Activated T-helper 1 cell treated with anti-CD3 and anti-CD28 coated beads, Interleukin-2, amount 50 U/mL, for 16 hours (primary cell): ENCODE data around the gene OSTM1.

Source experiments
- DNase-seq, 2 donors: peaks; one replicate each; pipeline ENCODE4 v3.0.0-alpha.2; 2020; ENCODE audit warnings: low read depth in 1 of 2, low spot score in 1 of 2

The OSTM1 gene, protein sequence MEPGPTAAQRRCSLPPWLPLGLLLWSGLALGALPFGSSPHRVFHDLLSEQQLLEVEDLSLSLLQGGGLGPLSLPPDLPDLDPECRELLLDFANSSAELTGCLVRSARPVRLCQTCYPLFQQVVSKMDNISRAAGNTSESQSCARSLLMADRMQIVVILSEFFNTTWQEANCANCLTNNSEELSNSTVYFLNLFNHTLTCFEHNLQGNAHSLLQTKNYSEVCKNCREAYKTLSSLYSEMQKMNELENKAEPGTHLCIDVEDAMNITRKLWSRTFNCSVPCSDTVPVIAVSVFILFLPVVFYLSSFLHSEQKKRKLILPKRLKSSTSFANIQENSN

DNA sequence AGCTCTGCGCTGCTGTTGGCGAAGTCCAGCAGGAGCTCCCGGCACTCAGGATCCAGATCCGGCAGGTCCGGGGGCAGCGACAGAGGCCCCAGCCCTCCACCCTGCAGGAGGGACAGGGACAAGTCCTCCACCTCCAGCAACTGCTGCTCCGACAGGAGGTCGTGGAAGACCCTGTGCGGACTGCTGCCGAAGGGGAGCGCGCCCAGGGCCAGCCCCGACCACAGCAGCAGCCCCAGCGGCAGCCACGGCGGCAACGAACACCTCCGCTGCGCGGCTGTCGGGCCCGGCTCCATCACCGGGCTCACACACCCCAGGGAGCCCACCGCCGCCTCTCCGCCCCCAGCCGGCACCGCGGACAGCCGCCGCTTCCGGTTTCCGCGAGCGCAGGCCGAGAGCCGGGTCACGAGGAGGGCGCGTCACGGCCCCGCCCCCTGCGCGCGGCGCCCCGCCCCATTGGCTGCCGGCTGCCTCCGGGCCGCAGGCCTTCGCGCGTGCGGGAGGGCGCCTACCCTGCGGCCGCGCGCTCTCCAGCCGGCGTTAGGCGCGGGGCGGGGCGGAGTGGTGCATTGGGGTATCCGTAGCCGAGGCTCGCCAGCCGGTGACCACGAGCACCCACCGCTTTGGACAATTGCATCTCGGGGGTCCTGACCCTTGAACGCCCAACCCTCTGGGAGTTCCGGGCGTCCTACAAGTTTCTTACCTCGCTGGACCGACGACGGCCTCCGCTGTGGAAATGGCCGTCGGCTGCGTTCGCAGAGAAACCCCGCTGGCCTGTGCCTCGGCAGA, at the start of gene OSTM1:
Gene OSTM1, minus strand, starts transcription at position 383 of the 786 bp plus-strand sequence. Its CDS starts 90 bp downstream, at position 293.
- DNase-seq = peak; percentile 87 to 94

DNA sequence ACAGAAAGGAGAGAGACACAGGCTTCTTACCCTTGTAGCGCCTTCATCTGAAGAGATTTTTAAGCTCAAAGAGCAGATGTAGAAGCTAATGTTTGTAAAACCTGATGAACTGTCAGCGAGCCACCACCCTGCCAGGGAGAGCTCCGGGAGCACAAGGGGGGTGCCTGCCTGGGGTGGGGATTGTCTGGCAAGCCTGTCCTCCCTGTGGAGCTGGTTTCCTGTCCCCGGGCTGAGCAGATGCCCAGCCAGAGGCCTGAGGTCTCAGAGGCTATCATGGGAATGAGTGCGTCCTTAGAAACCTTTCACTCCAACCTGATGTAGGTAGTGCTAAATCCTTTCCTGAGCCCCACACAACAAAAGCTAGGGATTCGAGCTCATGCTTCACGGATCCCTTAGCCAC, 49.4 kb upstream of the OSTM1 start:
- DNase-seq = no peak

DNA sequence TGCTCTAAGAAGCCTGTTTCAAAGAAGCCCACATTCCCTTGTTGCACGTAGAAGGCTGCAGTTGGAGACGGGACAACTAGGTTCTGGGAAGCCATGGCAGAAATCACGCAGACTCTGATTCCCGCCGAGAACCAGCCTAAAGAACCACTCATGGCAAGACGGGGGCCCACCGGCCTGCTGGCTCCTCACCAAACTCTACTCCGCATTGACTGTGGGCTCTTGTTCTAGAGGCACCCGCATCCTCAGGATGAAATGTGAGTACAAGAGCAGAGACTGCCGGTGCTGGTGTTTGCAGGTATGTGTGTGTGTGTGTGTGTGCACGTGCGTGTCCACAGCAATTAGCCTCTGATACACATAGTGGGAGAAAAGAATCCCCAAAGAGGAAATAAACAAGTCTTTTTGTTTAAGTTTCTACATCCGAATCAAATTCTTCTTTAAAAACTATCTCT, 49.0 kb upstream of the OSTM1 start:
- DNase-seq = no peak

DNA sequence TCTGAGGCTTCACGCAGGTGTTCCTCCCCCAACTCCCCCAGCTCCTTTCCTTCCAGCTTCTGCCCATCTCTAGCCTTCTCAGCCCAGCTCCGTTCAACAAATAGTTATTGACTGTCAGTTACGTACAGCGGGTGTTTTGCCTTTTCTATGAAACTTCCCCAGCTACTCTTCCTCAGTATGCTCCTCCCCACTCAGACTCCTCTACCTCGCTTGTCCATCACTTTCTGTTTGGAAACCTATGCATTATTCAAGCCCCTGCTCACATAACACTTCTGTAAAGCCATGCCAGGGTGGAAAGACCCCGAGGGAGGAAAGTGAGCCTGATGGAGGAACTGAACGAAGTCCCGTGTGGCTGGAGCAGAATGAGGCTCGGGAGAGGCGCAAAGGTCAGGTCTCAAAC, 47.1 kb upstream of the OSTM1 start:
- DNase-seq = no peak

DNA sequence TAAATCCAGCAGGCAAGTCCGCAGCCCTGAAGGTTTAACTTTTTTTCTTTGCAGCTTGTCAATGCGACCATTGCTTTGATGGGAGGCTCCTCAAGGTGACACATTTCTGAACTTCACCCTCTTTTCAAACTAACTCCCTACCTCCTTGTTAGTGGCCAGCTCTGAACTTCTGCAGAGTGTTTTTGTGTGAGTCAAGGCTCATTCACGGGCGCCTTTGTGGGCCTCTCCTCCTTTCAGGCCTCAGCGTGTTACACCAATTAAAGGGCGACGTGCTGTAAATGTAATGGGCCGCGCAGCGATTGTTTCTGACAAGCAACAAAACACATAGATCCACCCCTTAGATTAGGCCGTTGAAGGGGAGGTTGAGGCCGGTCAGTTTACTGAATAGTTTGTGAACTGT, 45.8 kb upstream of the OSTM1 start:
- DNase-seq = no peak

DNA sequence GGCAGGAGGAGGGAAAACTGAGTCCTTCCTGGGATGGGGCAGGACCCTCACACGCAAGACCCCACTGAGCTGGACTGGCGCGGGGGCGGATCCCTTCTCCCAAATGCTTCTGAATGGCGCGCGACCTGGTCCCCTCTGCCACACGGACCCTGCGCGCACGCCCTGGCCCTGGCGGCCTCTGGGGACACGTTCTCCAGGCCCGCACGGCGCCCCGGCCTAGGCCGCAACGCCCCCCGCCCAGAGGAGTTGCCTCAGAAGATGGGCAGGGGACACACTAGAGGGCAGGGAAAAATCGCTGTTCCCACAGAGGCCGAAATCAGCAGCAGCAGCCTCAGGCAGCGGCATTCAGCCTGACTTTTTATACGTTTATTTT, 45.2 kb upstream of the OSTM1 start:
- DNase-seq = no peak

DNA sequence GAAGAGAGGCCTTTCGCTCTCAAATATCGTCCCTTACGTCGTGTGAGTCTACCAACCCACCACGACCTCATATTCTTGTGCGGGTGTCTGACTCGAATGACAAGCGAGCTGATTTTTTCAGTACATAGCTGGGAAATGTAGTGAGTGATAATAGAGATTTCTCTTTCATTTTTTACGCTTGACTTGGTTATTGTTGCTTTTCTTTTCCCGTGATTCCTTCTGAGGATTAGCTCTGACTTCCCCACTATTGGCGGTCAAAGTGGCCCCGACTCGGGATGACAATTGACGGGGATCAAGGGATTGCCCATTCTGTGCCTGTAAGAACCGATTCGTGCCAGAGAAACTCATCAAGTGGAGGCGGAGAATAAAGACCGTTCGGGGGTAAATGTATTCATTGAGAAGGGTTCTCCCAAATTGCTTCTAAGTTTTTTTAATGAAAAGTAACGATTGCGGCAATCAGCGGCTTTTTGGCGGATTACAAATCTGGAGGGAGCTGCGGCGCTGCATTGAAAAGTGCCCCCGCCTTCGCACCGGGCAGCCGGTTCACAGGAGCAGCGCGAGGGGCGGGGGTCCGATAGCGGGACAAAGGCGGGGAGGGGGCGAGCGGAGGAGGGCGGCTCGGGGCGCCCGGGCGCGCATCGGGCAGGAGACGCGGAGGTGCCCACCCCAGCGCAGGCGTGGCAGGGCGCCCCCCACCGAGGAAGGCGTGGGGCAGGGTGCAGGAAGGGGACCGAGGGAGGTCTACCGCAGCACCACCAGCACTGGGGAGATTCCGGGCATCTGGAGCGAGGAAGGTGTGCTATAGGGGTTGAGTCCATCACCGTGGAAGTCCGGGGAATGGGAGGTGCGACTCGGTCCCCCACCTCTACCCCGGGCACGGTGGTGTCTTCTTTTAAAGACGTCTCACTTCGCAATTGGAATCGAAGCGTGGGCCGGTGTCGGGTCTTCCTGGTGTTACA, 44.5 kb upstream of the OSTM1 start:
- DNase-seq = no peak

DNA sequence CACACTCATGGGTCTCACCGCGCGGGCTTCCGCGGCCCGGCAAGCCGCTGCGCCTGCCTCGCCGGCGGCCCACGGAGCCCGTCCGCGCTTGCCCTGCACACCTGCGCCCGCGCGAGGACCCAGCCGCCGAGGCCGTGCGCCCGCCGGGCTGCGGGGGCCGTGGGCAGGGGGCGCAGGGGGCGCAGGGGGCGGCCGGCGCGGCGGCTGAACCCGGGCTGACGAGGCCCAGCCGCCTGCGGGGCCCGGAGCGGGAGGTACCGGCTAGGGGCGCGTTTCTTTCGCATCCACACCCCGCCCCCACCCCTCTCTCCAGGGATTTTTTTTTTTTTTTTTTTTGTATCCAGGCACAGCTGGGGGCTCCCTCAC, 43.8 kb upstream of the OSTM1 start:
- no peak for DNase-seq

DNA sequence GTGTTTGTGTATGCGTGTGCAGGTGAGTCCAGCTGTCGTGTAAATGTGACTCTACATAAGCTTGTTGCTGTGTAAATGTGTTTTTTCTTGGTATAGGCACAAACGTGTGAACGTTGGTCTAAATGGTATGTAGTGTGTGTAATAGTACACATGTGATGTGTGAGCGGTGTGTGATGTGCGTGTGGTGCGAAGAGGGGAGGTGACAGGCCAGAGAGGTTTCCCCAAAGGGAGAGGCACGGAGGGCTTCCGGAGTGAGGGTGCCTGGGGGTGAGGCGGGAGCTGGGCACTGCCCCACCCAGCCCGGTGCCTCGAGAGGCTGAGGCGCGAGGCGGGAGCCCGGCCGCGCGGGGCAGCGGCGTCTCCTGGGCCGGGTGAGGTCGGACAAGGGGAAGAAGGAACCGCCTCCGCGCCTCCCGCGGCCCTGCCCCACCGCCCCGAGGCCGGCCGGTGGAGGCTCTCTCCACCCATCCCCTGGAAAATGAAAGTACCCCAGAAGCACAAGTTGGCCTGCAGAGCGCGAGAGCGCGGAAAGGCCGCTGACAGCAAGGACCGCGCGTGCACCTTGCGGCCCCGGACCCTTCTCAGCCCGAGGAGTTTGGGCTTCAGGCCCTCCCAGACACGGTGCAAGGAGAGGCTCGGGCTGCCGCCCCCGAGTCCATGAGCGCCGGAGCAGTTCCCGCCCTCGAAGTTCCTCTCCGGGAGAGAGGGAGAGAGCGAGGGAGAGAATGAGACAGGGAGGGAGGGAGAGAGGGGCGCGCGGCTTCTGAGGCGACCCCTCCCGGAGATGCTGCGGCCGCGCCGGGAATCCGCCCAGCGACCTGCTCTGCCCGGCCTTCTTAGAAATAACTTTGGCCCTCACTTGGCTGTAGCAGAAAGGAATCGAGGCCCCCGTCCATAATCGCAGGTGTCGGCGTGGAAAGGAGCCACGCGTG, 43.2 kb upstream of the OSTM1 start:
- no peak for DNase-seq

DNA sequence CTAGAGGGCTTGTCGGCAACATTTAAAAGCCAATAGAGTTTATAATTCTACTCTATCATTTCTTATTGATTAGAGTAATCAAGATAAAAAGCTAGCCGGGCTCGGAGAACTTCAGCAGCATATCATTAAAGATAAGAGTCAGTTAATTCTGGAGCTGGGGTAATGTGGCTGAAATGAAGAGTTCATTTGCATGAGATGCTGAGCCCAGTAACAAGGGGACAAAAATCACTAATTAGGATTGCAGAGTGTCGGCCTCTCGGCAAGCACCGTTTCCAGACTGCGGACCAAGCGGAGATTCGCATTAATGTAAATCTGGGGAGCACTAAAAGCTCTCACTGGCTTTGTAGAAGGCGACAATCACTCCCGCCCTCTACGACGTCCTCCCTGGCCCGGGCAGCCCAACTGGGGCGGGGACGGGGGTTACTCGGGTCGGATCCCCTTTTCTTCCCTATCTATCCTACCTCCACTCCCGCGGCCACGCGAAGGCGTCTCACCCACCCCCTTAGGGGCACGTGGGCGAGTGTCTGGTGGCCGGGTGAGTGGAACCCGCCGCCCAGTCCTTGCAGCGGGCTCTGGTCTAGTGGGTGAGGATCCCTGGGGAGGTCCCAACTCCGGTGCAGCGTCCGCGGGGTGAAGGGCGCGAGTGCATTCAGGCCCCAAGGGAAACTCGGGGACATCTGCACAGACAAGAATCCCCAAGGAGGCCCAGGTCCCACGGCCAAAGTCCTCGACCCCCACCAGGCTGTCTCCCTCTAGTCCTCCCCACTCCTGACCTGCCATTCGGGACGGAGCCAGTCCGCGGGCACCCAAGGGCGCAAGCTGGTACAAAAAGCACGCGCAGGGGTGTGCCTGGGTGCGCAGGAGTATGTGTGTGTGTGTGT, 42.2 kb upstream of the OSTM1 start:
- DNase-seq = no peak

DNA sequence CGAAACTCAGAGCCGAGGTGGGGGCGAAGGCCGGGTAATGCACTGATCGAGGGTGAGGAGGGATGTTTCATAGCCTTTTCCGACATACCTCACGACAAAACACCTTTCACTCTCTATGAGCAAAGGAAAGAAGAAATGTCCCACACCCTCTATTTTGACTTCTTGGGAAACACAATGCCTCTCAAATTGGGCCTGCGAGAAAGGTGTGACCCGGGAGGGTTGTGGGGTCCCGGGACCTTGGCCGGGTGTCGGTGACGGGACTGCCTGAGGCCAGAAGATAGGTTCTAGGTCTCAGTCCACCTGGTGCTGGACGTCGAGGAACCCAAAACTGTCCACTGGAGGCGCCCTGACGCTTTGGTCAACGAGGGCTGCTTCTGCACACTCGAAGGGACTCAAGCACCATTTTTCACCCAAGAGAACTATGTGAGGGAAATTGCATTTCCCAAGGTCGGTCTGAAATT, 41.1 kb upstream of the OSTM1 start:
- DNase-seq = no peak

DNA sequence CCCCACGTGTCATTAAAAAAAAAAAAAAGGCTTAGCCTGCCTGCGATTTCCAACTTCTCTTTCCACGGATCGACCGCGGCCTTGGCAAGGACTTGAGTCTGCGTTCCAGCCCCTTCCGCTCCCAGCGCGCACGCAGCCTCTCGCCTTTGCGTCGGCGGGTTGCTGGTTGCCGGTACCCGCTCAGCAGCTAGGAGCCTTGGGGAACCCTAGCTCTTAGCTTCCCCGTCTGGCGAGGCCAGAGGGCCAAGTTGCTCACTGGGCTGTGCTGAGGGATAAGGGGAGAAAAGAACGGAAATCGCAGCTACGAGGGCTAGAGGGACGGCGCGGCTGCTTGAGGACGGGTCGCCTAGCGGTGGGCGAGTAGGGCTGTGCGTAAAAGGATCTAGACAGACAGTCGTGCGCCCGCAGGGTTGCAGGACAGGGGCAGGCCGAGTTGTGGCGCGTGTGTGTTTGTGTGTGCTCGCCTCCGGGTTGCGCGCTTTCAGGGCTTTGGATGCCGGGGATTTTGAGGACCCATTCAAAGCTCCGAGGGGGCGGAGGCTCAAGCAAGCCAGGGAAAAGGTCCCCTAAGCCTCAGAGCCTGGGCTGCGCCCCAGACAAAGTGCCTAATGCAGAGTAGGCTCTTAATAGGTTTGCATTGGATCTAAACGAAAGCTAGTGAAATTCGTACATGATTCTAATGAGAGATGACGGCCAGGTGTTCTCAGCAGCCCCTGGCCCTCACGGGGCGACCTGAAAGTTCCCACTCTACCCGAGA, 40.5 kb upstream of the OSTM1 start:
- DNase-seq = no peak

DNA sequence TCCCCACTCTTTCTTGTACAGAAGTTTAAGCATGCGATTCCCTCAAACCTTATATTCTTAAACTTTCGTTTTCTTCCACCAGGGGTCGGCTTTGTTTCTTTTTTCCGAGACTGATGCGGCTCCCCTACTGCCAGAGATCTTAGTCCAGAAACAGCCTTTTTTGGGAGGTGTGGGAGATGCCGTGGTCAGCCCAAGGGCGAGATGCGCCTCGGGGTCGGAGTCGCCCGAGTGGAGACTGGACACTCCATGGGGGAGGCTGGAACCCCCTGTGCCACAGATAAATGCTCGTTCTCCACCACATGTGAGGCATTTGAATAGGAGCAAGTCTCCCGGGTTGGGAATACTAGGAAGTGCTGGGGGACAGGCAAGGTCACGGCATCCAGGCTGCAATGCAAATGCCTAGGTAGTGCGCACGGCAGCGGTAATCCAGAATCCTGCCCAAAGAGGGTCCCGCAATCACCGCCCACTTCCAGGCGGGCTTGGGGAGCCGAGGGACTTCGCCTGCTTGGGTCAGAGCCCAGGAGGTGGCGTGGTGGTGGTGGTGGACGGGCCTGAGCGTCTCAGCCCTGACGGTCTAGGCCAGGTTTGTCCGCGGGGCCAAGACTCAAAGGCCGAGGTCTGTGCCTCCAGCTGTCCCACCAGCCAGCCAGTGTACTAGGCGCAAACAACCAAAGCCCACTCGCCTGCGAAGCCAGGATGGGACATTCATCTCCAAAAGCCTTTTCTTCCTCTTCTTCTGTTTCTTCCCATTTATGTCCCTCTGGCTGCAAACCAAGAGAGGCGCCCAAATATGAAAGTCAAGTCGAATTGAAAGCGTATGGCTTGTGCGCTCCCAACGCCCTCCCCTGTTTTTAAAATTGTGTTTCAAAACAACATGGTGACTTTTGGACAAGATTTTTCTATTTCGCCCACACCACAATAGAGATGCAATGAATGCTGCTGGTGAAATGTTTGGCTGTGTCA, 39.3 kb upstream of the OSTM1 start:
- no peak for DNase-seq

DNA sequence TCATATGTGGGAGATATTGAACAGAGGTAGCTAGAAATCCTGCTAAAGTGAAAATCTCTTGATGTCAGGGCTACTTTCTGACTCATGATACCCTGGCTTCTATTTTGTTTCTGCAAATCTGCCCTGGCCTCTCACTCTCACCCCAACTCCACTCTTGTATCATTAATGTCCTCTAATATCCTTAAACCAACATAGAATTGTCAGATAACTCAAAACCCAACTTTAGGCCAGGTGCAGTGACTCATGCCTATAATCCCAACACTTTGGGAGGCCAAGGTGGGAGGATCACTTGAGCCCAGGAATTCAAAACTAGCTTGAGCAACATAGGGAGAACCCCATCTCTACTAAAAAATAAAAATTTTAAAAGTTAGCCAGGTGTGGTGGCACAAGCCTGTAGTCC, 33.8 kb upstream of the OSTM1 start:
- DNase-seq = no peak

DNA sequence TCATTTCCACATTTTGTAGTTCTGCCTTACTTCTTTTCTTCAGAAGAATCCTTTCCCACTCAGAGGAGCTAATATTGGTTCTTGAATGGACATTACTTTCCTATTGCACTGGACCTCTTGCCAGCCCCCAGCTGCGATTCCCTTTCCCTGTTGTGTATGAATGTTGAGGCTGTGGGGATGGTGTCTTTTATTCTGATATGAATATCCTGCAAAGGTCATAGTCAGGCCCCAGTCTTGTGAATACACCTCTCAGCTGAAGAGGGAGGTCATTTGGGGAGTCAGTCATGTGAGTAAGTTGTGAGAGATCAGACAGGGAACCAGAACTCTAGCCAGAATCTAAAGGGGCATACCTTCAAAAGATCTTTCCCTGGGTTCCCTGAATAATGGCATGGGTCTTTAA, 32.6 kb upstream of the OSTM1 start:
- DNase-seq = no peak

DNA sequence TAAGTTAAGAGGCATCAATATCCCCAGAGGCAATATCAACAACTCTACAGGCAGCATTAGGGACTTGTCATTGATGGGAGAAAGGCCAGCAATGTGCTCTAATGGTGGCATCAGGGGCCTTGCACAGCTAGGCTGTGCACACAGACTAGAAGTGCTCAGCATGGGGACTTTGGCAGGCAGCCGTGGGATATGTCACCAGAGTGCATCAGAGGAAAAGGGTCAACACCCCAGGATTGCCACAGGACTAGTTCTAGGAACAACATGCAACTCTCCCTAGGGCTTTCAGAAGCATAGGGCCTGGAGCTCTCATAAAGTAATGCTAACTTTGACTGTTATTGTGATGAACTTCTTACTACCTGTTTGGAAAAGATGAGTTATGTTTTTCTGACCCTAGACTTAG, 32.2 kb upstream of the OSTM1 start:
- DNase-seq = no peak

DNA sequence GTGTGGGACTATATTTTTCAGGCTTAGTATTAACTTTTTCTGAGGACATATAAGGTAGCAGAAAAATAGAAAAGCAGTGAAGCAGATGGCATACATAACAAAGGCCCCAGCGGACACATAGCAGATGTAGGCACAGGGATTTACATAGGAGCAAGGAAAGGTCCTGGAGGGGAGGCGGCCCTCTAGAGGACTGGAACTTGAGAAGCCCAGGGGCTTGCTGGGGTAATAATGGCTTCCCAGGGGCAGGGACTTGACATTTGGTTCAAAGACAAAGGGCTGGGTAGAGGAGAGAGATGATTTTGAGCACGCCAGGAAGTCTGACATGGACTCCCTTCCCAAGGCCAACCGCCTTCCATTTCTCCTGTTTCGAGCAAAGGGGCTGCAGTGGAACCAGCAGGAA, 31.7 kb upstream of the OSTM1 start:
- no peak for DNase-seq

DNA sequence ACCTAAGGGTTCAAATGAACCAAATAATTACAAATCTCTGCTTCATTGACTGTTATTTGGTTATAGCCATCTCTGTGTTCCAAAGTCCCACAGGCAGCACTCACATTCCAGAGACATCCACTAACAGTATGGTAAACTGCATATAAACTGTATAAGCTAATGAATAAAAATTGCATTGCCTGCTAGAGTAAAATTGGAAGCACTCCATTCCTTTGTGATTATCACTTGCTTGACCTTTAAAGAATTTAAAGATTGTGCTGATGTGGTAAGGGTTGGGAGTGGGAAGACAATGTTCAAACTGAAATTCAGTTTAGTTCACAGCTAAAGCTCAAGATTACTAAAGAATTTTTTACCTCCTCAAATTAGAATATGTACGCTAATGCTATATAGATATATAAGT, 31.0 kb upstream of the OSTM1 start:
- no peak for DNase-seq
